IMR-90 (cell line): Measurements from ENCODE around the gene IRF2BP1. TPM values are rescaled to one million over a fixed set of nuclear protein-coding genes. Genes with fewer than 3 reads are reported as not detected.

Source experiments
- ATAC-seq: fragments of 200-7000 bp; cut with Tn5 transposase; 2 replicates; pipeline ENCODE4 v1.9.1; 2020; ENCODE audit warnings: low read depth, mild to moderate bottlenecking, moderate library complexity
- BruUV-seq: library from RNA; stranded (reverse); fragments of 400-500 nt; replicated peaks from 2 replicates; lab custom pipeline; 2021; lab: Mats Ljungman, UMichigan
- CTCF ChIA-PET: fragments of 300-600 bp; formaldehyde crosslinking; extraction: SDS; loops from one replicate; lab custom pipeline; 2021; ENCODE audit warnings: antibody characterized with exemption; lab: Yijun Ruan, JAX
- POLR2A ChIA-PET: fragments of 300-600 bp; sonication (Branson Sonifier 250); formaldehyde crosslinking; loops from one replicate; lab custom pipeline; 2022; ENCODE audit warnings: antibody characterized with exemption; ENCODE audit not compliant: unreplicated experiment; lab: Charles Lee
- DNase-seq: peaks from one replicate; pipeline ENCODE4 v3.0.0; 2013
- H2AFZ ChIP-seq: replicated peaks from 2 replicates; pipeline ENCODE3; 2013; ENCODE audit warnings: low read length, mild to moderate bottlenecking; ENCODE audit not compliant: poor library complexity
- H2AK5ac ChIP-seq: 2 replicates; pipeline ENCODE4 v1.6.1; 2013; ENCODE audit warnings: low read depth, low read length, inconsistent platforms
- H2AK9ac ChIP-seq: replicated peaks from 2 replicates; pipeline ENCODE3; 2013; ENCODE audit warnings: mild to moderate bottlenecking, low read depth, low read length, moderate library complexity; ENCODE audit not compliant: poor library complexity
- H2BK120ac ChIP-seq: 2 replicates; pipeline ENCODE4 v1.6.1; 2013; ENCODE audit warnings: low read depth, low read length, inconsistent platforms
- H2BK15ac ChIP-seq: 3 replicates; pipeline ENCODE4 v1.6.1; 2013; ENCODE audit warnings: low read depth, low read length, inconsistent platforms
- H2BK20ac ChIP-seq: 2 replicates; pipeline ENCODE4 v1.6.1; 2013; ENCODE audit warnings: low read depth, mild to moderate bottlenecking, inconsistent platforms, low read length, moderate library complexity
- H2BK5ac ChIP-seq: 2 replicates; pipeline ENCODE4 v1.6.1; 2013; ENCODE audit warnings: mild to moderate bottlenecking, low read depth, low read length, inconsistent platforms; ENCODE audit not compliant: poor library complexity, severe bottlenecking
- H3K14ac ChIP-seq: replicated peaks from 2 replicates; pipeline ENCODE4 v1.6.1; 2013; ENCODE audit warnings: low read depth, low read length, inconsistent platforms
- H3K18ac ChIP-seq: 2 replicates; pipeline ENCODE4 v1.6.1; 2013; ENCODE audit warnings: low read depth, low read length, control low read depth
- H3K23ac ChIP-seq: 2 replicates; pipeline ENCODE4 v1.6.1; 2013; ENCODE audit warnings: low read depth, low read length, inconsistent platforms
- H3K27ac ChIP-seq: 2 replicates; pipeline ENCODE4 v1.5.1; 2013; ENCODE audit warnings: mild to moderate bottlenecking, control low read depth, low read length; ENCODE audit not compliant: insufficient read depth
- H3K27me3 ChIP-seq: 2 replicates; pipeline ENCODE4 v1.6.1; 2013; ENCODE audit warnings: low read length; ENCODE audit not compliant: control insufficient read depth, insufficient read depth
- H3K36me3 ChIP-seq: 2 replicates; pipeline ENCODE4 v1.6.1; 2013; ENCODE audit warnings: low read length, mixed read lengths; ENCODE audit not compliant: control insufficient read depth, insufficient read depth
- H3K4ac ChIP-seq: 2 replicates; pipeline ENCODE4 v1.6.1; 2013; ENCODE audit warnings: low read depth, low read length, inconsistent platforms
- H3K4me1 ChIP-seq: 2 replicates; pipeline ENCODE4 v1.6.1; 2013; ENCODE audit warnings: low read length, mixed read lengths; ENCODE audit not compliant: control insufficient read depth, insufficient read depth
- H3K4me2 ChIP-seq: 2 replicates; pipeline ENCODE4 v1.6.1; 2013; ENCODE audit warnings: low read depth, mild to moderate bottlenecking, control low read depth, low read length, moderate library complexity
- H3K4me3 ChIP-seq: 2 replicates; pipeline ENCODE4 v1.5.1; 2013; ENCODE audit warnings: low read depth, mild to moderate bottlenecking, control low read depth, low read length, moderate library complexity; ENCODE audit not compliant: insufficient read depth
- H3K56ac ChIP-seq: 2 replicates; pipeline ENCODE4 v1.6.1; 2013; ENCODE audit warnings: low read length, inconsistent platforms; ENCODE audit not compliant: insufficient read depth; ENCODE audit errors: extremely low read depth
- H3K79me1 ChIP-seq, 2 experiments: 2 replicates each; pipeline ENCODE4 v1.6.1; 2013; ENCODE audit warnings: low read length in 2 of 2, inconsistent platforms in 1 of 2, low read depth in 1 of 2
- H3K9ac ChIP-seq: 2 replicates; pipeline ENCODE4 v1.6.1; 2013; ENCODE audit warnings: low read depth, low read length, control low read depth
- H3K9me1 ChIP-seq: 2 replicates; pipeline ENCODE4 v1.6.1; 2013; ENCODE audit warnings: low read length, inconsistent platforms; ENCODE audit not compliant: insufficient read depth
- H3K9me3 ChIP-seq: 2 replicates; pipeline ENCODE4 v1.6.1; 2013; ENCODE audit warnings: low read length; ENCODE audit not compliant: control insufficient read depth, insufficient read depth
- H4K20me1 ChIP-seq: 2 replicates; pipeline ENCODE4 v1.6.1; 2013; ENCODE audit warnings: low read length, inconsistent platforms; ENCODE audit not compliant: insufficient read depth
- H4K5ac ChIP-seq: 2 replicates; pipeline ENCODE4 v1.6.1; 2013; ENCODE audit warnings: mild to moderate bottlenecking, low read depth, low read length, control low read depth
- H4K8ac ChIP-seq, 2 experiments: 2 replicates each; pipeline ENCODE4 v1.6.1; 2013; ENCODE audit warnings: low read depth in 2 of 2, low read length in 2 of 2, control low read depth in 1 of 2, inconsistent platforms in 1 of 2
- H4K91ac ChIP-seq: 2 replicates; pipeline ENCODE4 v1.6.1; 2013; ENCODE audit warnings: low read depth, low read length, inconsistent platforms; ENCODE audit not compliant: insufficient read depth
- BHLHE40 ChIP-seq: fragments of 150-350 bp; IDR thresholded peaks from 2 replicates; pipeline ENCODE4 v1.6.1; 2016; ENCODE audit warnings: mild to moderate bottlenecking, low read depth, low read length
- CEBPB ChIP-seq: IDR thresholded peaks from 2 replicates; pipeline ENCODE4 v1.6.1; 2012; ENCODE audit warnings: low read depth, low read length, improper control_type of control experiment
- CHD1 ChIP-seq: IDR thresholded peaks from 2 replicates; pipeline ENCODE4 v1.6.1; 2012; ENCODE audit warnings: low read depth, low read length, improper control_type of control experiment
- FOS ChIP-seq: fragments of 150-350 bp; IDR thresholded peaks from 2 replicates; pipeline ENCODE4 v1.6.1; 2016; ENCODE audit warnings: low read depth, low read length
- MAFK ChIP-seq: IDR thresholded peaks from 2 replicates; pipeline ENCODE4 v1.6.1; 2012; ENCODE audit warnings: low read depth, low read length, improper control_type of control experiment
- MAZ ChIP-seq: IDR thresholded peaks from 2 replicates; pipeline ENCODE4 v1.6.1; 2012; ENCODE audit warnings: low read depth, mild to moderate bottlenecking, low read length, improper control_type of control experiment, moderate library complexity, borderline replicate concordance
- MXI1 ChIP-seq: IDR thresholded peaks from 2 replicates; pipeline ENCODE4 v1.6.1; 2012; ENCODE audit warnings: low read depth, mild to moderate bottlenecking, low read length, moderate library complexity, borderline replicate concordance
- NFE2L2 ChIP-seq: fragments of 150-350 bp; IDR thresholded peaks from 2 replicates; pipeline ENCODE4 v1.6.1; 2016; ENCODE audit warnings: low read depth, mild to moderate bottlenecking, low read length
- POLR2A ChIP-seq: IDR thresholded peaks from 2 replicates; pipeline ENCODE4 v1.6.1; 2012; ENCODE audit warnings: mild to moderate bottlenecking, low read depth, low read length
- RAD21 ChIP-seq: IDR thresholded peaks from 2 replicates; pipeline ENCODE4 v1.6.1; 2012; ENCODE audit warnings: low read length, improper control_type of control experiment
- RCOR1 ChIP-seq: IDR thresholded peaks from 2 replicates; pipeline ENCODE4 v1.6.1; 2012; ENCODE audit warnings: mild to moderate bottlenecking, low read length, improper control_type of control experiment; ENCODE audit not compliant: insufficient replicate concordance
- RFX5 ChIP-seq: IDR thresholded peaks from 2 replicates; pipeline ENCODE4 v1.8.0; 2012; ENCODE audit warnings: low read depth, mild to moderate bottlenecking, low read length, moderate library complexity
- SMC3 ChIP-seq: fragments of 150-350 bp; IDR thresholded peaks from 2 replicates; pipeline ENCODE4 v1.6.1; 2016; ENCODE audit warnings: low read depth, mild to moderate bottlenecking, antibody characterized with exemption, low read length, moderate library complexity
- WGBS, 2 experiments: methylation state at CpG; one replicate each; pipeline versions ENCODE4 v1.1.5 to v1.1.7; 2013; ENCODE audit warnings: missing lambda C conversion rate in 2 of 2; ENCODE audit not compliant: insufficient read length in 1 of 2; ENCODE audit errors: extremely low coverage in 2 of 2; 5-methylcytosine and 5-hydroxymethylcytosine counted together
- dilution Hi-C: fragments of 300-500 bp; cut with HindIII; formaldehyde crosslinking; loops from one replicate; pipeline ENCODE4 v1.14.3; 2018; ENCODE audit warnings: low sequenced_read_pairs; ENCODE audit not compliant: unreplicated experiment
- in situ Hi-C: fragments of 300-500 bp; cut with MboI; formaldehyde crosslinking; loops from 3 replicates; pipeline ENCODE4 v1.14.3; 2019; ENCODE audit warnings: low sequenced_read_pairs, inconsistent platforms, mixed read lengths
- intact Hi-C: fragments of 100-400 bp; cut with micrococcal nuclease; formaldehyde crosslinking; loops from 2 replicates; pipeline ENCODE4 v1.10.0; 2022
- polyA plus RNA-seq, 3 experiments: library from polyadenylated mRNA; depleted of rRNA; stranded (reverse); fragments of >200 nt; gene quantifications; 2 replicates each; pipeline ENCODE4 v1.2.3, GENCODE V29; 2012; ENCODE audit warnings: low replicate concordance in 1 of 3
- total RNA-seq: library from RNA; depleted of rRNA; stranded (reverse); fragments of >200 nt; gene quantifications from 2 replicates; pipeline ENCODE4 v1.2.3, GENCODE V29; 2012
- TF ChIP-seq, protein P1 (sequence below): fragments of 150-350 bp; IDR thresholded peaks from 2 replicates; pipeline ENCODE4 v1.6.1; 2016; ENCODE audit warnings: low read depth, mild to moderate bottlenecking, low read length, moderate library complexity, borderline replicate concordance
- TF ChIP-seq, protein P2 (sequence below): fragments of 150-350 bp; IDR thresholded peaks from 2 replicates; pipeline ENCODE4 v1.6.1; 2017; ENCODE audit warnings: mild to moderate bottlenecking, antibody characterized with exemption, low read length, low read depth
- TF ChIP-seq, protein P3 (sequence below): conservative IDR thresholded peaks from 2 replicates; pipeline ENCODE4 v1.5.1; 2012; ENCODE audit warnings: mild to moderate bottlenecking, low read depth, low read length, improper control_type of control experiment

IRF2BP1 gene
- total and polyA plus RNA-seq, 2 of the 4 experiments (the other 2 are of a cell fraction), result 4.5 to 8.5 TPM

DNA sequence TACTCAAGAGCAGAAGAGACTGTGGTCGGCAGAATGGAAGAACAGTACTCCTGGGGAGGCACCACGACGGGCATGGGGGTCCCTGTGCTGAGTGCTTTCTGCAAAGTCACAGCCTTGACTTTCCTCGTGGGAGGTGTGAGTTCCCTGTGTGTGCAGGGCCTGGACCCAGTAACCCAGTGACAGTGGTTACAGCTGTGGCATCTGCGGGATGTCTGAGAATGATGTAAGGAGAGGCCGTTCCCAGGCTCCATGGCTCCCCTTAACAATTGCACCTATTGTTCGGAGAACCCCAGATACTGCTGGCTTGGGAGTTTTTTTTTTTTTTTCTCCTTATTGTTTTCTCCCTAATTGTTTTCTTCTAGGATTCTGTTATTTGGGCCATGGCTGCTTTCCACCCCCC lies 33.7 kb upstream of the IRF2BP1 start:
- no TSS peak for BruUV-seq
- H3K4me1 ChIP-seq, result no peaks in the 10 kb centered on the region
- no peak overlapping the region for H2AK5ac ChIP-seq
- no peak overlapping the region for H2BK15ac ChIP-seq
- ChIA-PET CTCF (no interaction called here), POLR2A (no interaction called here)
- H3K9me1 ChIP-seq, result no peaks in the 10 kb centered on the region
- H2BK120ac ChIP-seq, result no peak overlapping the region
- H2AK9ac ChIP-seq, result no peak overlapping the region
- H3K4me3 ChIP-seq, result no peak overlapping the region
- no peak overlapping the region for H3K9ac ChIP-seq
- no peak overlapping the region for H2BK5ac ChIP-seq
- no peak overlapping the region for H4K5ac ChIP-seq
- no peak overlapping the region for H3K14ac ChIP-seq
- no peak overlapping the region for H3K4ac ChIP-seq
- no peaks in the 10 kb centered on the region for H3K79me1 ChIP-seq
- dilution Hi-C loops (no loop called here), intact Hi-C loops (loop anchor here (10.0 kb wide), 1 partner anchor 75 kb away; the partner anchor contains the start of gene CCDC61), in situ Hi-C loops (no loop called here)
- H3K27me3 ChIP-seq, result peaks cover 28% of the 10 kb centered on the region
- DNase-seq, result no peak
- H3K23ac ChIP-seq, result no peak overlapping the region
- 50% methylated on average over 2 of the region's 7 CpGs; no CpG with 5 or more reads in 1 of the 2 experiments for WGBS, 2 experiments
- H2AFZ ChIP-seq, result no peak overlapping the region
- H3K4me2 ChIP-seq, result no peak overlapping the region
- H3K56ac ChIP-seq, result no peak overlapping the region
- no peak for TF ChIP-seq CEBPB
- TF ChIP-seq RFX5, result no peak
- TF ChIP-seq MAZ, result no peak
- TF ChIP-seq FOS, result no peak
- no peak for TF ChIP-seq POLR2A
- TF ChIP-seq NFE2L2, result no peak
- TF ChIP-seq, protein P1, sequence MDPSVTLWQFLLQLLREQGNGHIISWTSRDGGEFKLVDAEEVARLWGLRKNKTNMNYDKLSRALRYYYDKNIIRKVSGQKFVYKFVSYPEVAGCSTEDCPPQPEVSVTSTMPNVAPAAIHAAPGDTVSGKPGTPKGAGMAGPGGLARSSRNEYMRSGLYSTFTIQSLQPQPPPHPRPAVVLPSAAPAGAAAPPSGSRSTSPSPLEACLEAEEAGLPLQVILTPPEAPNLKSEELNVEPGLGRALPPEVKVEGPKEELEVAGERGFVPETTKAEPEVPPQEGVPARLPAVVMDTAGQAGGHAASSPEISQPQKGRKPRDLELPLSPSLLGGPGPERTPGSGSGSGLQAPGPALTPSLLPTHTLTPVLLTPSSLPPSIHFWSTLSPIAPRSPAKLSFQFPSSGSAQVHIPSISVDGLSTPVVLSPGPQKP, result no peak
- no peak for TF ChIP-seq RCOR1
- TF ChIP-seq, protein P2, sequence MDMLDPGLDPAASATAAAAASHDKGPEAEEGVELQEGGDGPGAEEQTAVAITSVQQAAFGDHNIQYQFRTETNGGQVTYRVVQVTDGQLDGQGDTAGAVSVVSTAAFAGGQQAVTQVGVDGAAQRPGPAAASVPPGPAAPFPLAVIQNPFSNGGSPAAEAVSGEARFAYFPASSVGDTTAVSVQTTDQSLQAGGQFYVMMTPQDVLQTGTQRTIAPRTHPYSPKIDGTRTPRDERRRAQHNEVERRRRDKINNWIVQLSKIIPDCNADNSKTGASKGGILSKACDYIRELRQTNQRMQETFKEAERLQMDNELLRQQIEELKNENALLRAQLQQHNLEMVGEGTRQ, result no peak
- TF ChIP-seq BHLHE40, result no peak
- TF ChIP-seq CHD1, result no peak
- TF ChIP-seq SMC3, result no peak
- TF ChIP-seq MXI1, result no peak
- TF ChIP-seq, protein P3, sequence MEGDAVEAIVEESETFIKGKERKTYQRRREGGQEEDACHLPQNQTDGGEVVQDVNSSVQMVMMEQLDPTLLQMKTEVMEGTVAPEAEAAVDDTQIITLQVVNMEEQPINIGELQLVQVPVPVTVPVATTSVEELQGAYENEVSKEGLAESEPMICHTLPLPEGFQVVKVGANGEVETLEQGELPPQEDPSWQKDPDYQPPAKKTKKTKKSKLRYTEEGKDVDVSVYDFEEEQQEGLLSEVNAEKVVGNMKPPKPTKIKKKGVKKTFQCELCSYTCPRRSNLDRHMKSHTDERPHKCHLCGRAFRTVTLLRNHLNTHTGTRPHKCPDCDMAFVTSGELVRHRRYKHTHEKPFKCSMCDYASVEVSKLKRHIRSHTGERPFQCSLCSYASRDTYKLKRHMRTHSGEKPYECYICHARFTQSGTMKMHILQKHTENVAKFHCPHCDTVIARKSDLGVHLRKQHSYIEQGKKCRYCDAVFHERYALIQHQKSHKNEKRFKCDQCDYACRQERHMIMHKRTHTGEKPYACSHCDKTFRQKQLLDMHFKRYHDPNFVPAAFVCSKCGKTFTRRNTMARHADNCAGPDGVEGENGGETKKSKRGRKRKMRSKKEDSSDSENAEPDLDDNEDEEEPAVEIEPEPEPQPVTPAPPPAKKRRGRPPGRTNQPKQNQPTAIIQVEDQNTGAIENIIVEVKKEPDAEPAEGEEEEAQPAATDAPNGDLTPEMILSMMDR, result no peak
- no peak for TF ChIP-seq MAFK
- no peak for TF ChIP-seq RAD21
- no peak for ATAC-seq
- H3K9me3 ChIP-seq, result no peaks in the 10 kb centered on the region
- H4K8ac ChIP-seq, result no peak overlapping the region
- H4K20me1 ChIP-seq, result no peaks in the 10 kb centered on the region
- H3K36me3 ChIP-seq, result no peaks in the 10 kb centered on the region
- H3K27ac ChIP-seq, result no peak overlapping the region
- H3K18ac ChIP-seq, result no peak overlapping the region
- no peak overlapping the region for H2BK20ac ChIP-seq
- no peak overlapping the region for H4K91ac ChIP-seq
